ENCODE measurements around the gene MRGPRG. TPM values are rescaled to one million over a fixed set of nuclear protein-coding genes. Genes with fewer than 3 reads are reported as not detected.

The MRGPRG gene
- total and polyA plus RNA-seq, 2 donors (not counting 1 experiment from before 2014, with no cell fraction given), result not detected

DNA sequence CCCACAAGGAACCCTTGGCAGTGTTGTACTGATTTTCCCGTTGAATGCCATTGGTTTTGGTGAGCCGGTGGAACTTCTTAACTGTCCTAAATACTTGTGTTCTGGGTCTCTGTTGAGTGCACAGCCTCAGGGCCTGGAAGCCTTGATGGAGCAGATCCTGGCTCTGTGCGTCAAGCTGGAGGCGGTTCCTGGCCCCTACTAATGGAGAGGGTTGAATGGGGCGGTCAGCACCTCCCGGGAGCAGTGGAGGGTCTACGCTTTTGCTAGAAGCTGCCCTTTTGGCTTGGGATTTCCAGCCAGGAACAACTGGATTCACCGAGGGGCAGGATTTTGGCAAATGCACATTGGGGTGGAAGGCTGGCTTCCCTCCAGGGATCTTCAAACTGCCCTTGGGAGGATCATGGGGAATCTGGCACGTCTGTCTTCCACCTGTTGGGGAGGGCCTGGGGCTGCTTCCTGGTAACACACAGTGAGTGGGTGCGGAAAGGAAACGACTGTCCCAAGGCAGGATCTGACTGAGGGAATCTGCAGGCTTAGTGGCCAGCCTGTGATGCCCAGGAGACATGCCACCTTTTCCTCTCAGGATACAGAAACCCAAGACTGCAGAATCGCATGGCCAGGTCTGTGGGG, 46.6 kb downstream of the MRGPRG start:
- no peak for DNase-seq (ENCODE audit: low read depth in 2 of 2)
- Histone ChIP-seq H3K9me3 (ENCODE audit: control insufficient read depth, insufficient read depth, low read depth, low read length) (no peaks in the 10 kb centered on the region), H2AFZ (ENCODE audit: low read length) (no peak overlapping the region), H3K79me2 (ENCODE audit: control insufficient read depth, insufficient read depth, low read length) (no peaks in the 10 kb centered on the region), H3K36me3 (ENCODE audit: control insufficient read depth, insufficient read depth, low read length) (no peaks in the 10 kb centered on the region), H4K20me1 (ENCODE audit: control insufficient read depth, extremely low read depth, insufficient read depth, low read length) (no peaks in the 10 kb centered on the region), H3K4me3 (replicated peaks in 1 of 4; ENCODE audit: control extremely low read depth in 1 of 4, insufficient read depth in 1 of 4, low read depth in 3 of 4, low read length in 4 of 4) (no peak overlapping the region), H3K27me3 (ENCODE audit: control insufficient read depth, insufficient read depth, low read length) (no peaks in the 10 kb centered on the region), H3K27ac (ENCODE audit: insufficient read depth, low read length) (no peak overlapping the region), H3K4me1 (ENCODE audit: control insufficient read depth, extremely low read depth, insufficient read depth, low read length) (peaks cover 7% of the 10 kb centered on the region), H3K4me2 (ENCODE audit: extremely low read depth, insufficient read depth, low read length) (no peak overlapping the region), H3K9ac (ENCODE audit: insufficient read depth, low read length) (no peak overlapping the region)
- no peak for TF ChIP-seq EZH2 (IDR thresholded peaks at IDR 0.05; ENCODE audit: low read length, missing control alignments)
- TF ChIP-seq, protein P1, sequence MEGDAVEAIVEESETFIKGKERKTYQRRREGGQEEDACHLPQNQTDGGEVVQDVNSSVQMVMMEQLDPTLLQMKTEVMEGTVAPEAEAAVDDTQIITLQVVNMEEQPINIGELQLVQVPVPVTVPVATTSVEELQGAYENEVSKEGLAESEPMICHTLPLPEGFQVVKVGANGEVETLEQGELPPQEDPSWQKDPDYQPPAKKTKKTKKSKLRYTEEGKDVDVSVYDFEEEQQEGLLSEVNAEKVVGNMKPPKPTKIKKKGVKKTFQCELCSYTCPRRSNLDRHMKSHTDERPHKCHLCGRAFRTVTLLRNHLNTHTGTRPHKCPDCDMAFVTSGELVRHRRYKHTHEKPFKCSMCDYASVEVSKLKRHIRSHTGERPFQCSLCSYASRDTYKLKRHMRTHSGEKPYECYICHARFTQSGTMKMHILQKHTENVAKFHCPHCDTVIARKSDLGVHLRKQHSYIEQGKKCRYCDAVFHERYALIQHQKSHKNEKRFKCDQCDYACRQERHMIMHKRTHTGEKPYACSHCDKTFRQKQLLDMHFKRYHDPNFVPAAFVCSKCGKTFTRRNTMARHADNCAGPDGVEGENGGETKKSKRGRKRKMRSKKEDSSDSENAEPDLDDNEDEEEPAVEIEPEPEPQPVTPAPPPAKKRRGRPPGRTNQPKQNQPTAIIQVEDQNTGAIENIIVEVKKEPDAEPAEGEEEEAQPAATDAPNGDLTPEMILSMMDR (conservative IDR thresholded peaks at IDR 0.05 in 1 of 2, IDR thresholded peaks at IDR 0.05 in 1 of 2; ENCODE audit: low read depth in 1 of 2, low read length in 2 of 2), result no peak

- Histone ChIP-seq H3K4me1 (ENCODE audit: control insufficient read depth, extremely low read depth, insufficient read depth, low read length) (peaks cover 7% of the 10 kb centered on the region), H3K4me3 (replicated peaks in 1 of 4; ENCODE audit: control extremely low read depth in 1 of 4, insufficient read depth in 1 of 4, low read depth in 3 of 4, low read length in 4 of 4) (no peak overlapping the region), H3K4me2 (ENCODE audit: extremely low read depth, insufficient read depth, low read length) (no peak overlapping the region), H3K27me3 (ENCODE audit: control insufficient read depth, insufficient read depth, low read length) (no peaks in the 10 kb centered on the region), H2AFZ (ENCODE audit: low read length) (no peak overlapping the region), H4K20me1 (ENCODE audit: control insufficient read depth, extremely low read depth, insufficient read depth, low read length) (no peaks in the 10 kb centered on the region), H3K27ac (ENCODE audit: insufficient read depth, low read length) (no peak overlapping the region), H3K9ac (ENCODE audit: insufficient read depth, low read length) (no peak overlapping the region), H3K79me2 (ENCODE audit: control insufficient read depth, insufficient read depth, low read length) (no peaks in the 10 kb centered on the region), H3K36me3 (ENCODE audit: control insufficient read depth, insufficient read depth, low read length) (no peaks in the 10 kb centered on the region), H3K9me3 (ENCODE audit: control insufficient read depth, insufficient read depth, low read depth, low read length) (no peaks in the 10 kb centered on the region)
- TF ChIP-seq, protein P1 (conservative IDR thresholded peaks at IDR 0.05 in 1 of 2, IDR thresholded peaks at IDR 0.05 in 1 of 2; ENCODE audit: low read depth in 1 of 2, low read length in 2 of 2), result no peak
- TF ChIP-seq EZH2 (IDR thresholded peaks at IDR 0.05; ENCODE audit: low read length, missing control alignments), result no peak
- no peak for DNase-seq (ENCODE audit: low read depth in 2 of 2)
These were observed 47.6 kb downstream of the MRGPRG start for GRCh38 chr11:3170756-3171650.

- no peak overlapping the region for H3K27ac ChIP-seq (ENCODE audit: insufficient read depth, low read length)
- H3K4me1 ChIP-seq (ENCODE audit: control insufficient read depth, extremely low read depth, insufficient read depth, low read length), result peaks cover 7% of the 10 kb centered on the region
- H3K4me2 ChIP-seq (ENCODE audit: extremely low read depth, insufficient read depth, low read length), result peak overlapping the region; percentile 100
- H3K36me3 ChIP-seq (ENCODE audit: control insufficient read depth, insufficient read depth, low read length), result no peaks in the 10 kb centered on the region
- H3K79me2 ChIP-seq (ENCODE audit: control insufficient read depth, insufficient read depth, low read length), result no peaks in the 10 kb centered on the region
- no peak for DNase-seq (ENCODE audit: low read depth in 2 of 2)
- peak overlapping the region in 1 of 4 experiments; percentile 57 for H3K4me3 ChIP-seq (replicated peaks in 1 of 4; ENCODE audit: control extremely low read depth in 1 of 4, insufficient read depth in 1 of 4, low read depth in 3 of 4, low read length in 4 of 4)
- no peaks in the 10 kb centered on the region for H3K27me3 ChIP-seq (ENCODE audit: control insufficient read depth, insufficient read depth, low read length)
- no peaks in the 10 kb centered on the region for H4K20me1 ChIP-seq (ENCODE audit: control insufficient read depth, extremely low read depth, insufficient read depth, low read length)
- TF ChIP-seq, protein P1 (conservative IDR thresholded peaks at IDR 0.05 in 1 of 2, IDR thresholded peaks at IDR 0.05 in 1 of 2; ENCODE audit: low read depth in 1 of 2, low read length in 2 of 2), result no peak
- TF ChIP-seq EZH2 (IDR thresholded peaks at IDR 0.05; ENCODE audit: low read length, missing control alignments), result no peak
- no peak overlapping the region for H3K9ac ChIP-seq (ENCODE audit: insufficient read depth, low read length)
- H2AFZ ChIP-seq (ENCODE audit: low read length), result no peak overlapping the region
- no peaks in the 10 kb centered on the region for H3K9me3 ChIP-seq (ENCODE audit: control insufficient read depth, insufficient read depth, low read depth, low read length)
These were observed 48.4 kb downstream of the MRGPRG start for GRCh38 chr11:3170044-3170755.

All from fibroblast of lung (primary cell).